Activated CD4-positive, alpha-beta T cell treated with anti-CD3 and anti-CD28 coated beads for 4 hours (primary cell): Measurements from ENCODE around the gene SNRPF.
"Not testable (repeated sequence)": the region's sequence is repeated elsewhere in the genome, so short reads cannot be mapped to it uniquely, and the experiment has no call there.

Source experiments
- DNase-seq, 2 donors: peaks; one replicate each; pipeline ENCODE4 v3.0.0-alpha.2; 2020

The SNRPF gene

DNA sequence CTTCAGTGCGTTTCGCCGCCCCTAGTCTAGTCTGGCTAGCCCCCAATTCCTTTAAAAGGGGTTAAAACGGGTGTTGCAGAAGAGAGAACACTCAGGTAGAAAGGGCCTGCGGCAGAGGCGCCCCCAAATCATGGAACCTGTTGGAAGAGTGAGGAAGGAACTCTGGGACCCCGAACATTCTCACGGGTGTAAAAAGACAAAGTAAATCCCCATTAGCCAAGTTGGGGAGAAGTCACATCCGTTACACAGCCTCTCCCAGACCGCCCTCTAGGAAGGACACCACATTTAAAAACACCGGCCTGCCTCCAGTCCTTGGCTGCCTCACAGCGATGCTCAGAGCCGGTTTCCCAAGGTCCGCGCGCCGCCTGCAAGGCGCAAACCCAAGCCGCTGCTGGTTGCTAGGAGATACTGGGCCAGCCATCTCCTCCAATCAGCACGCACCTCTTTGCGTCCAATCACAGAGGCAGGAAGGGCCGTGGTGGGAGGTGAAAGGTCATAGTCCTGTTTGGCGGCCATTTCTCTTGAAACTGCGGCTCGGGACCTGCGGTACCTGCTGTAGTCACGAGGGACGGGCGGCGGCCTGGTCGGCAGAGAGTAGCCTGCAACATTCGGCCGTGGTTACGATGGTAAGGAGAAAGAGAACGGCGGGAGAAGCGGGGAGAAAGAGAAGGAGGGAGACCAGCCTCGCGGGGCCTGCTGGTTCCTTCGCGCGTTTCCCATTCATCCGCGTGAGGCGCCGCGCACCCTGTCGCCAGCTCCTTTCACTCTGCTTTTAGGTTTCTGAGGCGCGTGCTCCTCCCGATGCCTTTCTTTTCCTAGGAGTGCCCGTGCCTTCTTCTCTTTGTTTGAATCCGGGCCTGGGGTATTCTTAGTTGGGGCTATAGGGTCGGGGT lies at the start of gene SNRPF:
Gene SNRPF, plus strand, starts transcription at position 502 of the 893 bp plus-strand sequence. Its CDS starts 122 bp downstream, at position 624.
- peak; percentile 89 to 93 for DNase-seq

- DNase-seq = no peak
These were observed 49.6 kb upstream of the SNRPF start for GRCh38 chr12:95809000-95809680.

- no peak for DNase-seq
These were observed 48.3 kb upstream of the SNRPF start for GRCh38 chr12:95810411-95810810.

- DNase-seq = not testable (repeated sequence)
These were observed 46.6 kb upstream of the SNRPF start for GRCh38 chr12:95812155-95812554.

- no peak for DNase-seq
These were observed 43.0 kb upstream of the SNRPF start for GRCh38 chr12:95815632-95816212.

GRCh38 chr12:95820096-95820703 lies 38.6 kb upstream of the SNRPF start:
- no peak for DNase-seq

- no peak for DNase-seq
These were observed 29.4 kb upstream of the SNRPF start for GRCh38 chr12:95829395-95829794.

DNA sequence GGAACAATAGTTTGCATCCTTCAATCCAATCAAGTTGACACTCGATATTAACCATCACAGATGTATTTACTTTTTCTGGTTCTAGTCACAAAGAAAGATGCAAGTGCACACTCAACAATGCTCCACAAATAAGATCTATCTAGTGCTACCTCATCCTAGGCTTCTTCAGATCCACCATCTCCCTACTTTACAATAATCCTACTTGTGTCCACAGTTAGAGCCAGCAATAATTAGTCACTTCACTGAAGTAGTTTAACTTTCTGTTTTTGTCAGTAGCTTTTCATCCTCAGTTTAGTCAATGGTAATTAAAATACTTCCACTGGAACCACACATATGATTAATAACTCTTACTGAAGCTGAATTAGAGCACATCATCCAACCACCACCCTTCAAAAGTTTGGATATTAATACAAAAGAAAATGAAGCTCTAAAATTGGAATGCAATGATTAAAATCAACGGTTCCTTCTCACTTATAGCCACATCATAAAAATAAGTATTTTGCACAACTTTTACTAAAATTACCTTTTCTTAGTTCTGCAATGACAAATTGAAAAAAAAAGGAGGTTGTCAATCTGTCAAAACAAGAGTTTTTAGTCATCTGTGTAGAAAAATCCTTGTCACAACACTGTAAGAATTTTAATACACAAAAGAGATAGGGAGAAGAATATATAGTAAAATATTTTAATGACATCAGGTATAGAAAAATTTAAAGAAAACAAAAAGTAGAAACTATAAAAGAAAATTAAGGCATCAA lies 28.2 kb upstream of the SNRPF start:
- no peak for DNase-seq

DNA sequence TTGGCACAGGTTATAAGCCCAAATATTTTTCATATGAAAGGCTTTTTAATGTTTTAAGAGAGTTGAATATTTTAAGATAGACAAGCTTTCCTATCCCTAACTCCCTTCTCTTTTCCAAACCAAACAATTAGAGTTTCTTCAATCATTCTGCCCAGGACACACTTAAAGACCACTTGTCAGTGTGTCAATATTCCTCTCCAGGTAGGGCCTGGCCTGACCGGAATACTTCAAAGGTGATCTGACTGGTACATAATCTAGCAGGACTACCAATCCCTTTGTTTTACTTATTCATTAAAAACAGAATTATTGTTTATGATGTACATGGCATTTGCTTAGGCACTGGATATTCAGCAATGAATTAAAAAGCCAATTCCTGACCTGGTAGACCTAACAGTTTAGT lies 24.2 kb upstream of the SNRPF start:
- no peak for DNase-seq

DNA sequence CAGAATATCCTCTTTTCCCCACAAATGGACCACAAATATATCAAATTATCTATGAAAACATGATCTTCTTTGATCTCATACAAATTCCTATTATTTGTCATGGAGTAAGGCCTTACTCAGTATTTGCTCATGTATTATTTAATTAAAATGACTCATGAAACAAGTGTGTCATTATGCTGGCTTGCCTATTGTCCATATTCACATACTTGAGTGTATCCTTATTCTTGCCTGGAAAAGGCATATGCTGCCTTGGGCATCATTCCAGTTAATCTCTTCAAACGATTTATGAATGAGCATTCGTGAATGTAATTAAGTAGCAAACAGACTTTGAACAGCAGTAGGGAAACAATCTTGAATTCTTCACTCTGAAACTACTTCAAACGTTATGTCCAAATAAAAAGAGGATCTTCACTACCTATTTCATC lies 22.6 kb upstream of the SNRPF start:
- DNase-seq = no peak

DNA sequence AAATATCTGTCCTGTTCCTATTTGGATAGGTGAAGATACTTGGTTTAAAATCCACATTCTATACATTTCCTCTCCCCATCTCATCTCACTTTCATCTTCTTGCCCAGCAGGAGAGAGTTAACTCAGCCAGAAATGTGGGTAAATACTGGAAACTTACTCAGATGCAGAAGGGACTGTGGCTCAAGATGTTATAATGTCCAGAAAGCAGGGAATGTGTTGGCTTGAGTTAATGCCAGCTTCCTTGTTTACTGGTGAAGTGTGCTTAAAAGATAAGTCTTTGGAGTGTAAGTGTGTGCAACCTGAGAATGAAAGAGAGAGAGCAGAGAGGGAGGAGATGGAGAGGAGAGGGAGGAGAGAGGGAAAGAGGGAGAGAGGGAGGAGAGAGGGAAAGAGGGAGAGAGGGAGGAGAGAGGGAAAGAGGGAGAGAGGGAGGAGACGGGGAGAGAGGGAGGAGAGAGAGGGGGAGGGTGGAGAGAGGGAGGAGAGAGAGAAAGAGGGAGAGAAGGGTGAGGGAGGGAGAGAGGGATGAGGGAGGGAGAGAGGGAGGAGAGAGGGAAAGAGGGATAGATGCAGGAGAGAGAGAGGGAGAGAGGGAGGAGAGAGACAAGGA lies 22.0 kb upstream of the SNRPF start:
- DNase-seq = no peak

GRCh38 chr12:95837240-95838038 lies 21.3 kb upstream of the SNRPF start:
- DNase-seq = no peak

DNA sequence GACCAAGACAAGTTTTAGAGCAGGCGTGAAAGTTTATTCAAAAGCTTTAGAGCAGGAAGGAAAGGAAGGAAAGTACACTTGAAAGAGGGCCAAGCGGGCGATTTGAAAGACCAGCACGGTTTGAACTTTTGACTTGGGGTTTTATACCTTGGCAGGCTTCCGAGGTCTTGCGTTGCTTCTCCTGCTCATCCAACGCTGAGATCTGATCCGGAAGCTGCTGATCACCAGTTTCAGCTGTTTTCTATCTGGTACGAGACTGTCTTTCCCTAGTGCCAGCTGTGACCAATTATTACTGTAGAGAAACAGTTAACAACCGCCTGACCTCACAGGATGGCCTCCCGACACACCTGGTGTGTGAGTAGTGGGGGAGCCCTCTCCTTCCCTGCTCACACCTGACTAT lies 20.6 kb upstream of the SNRPF start:
- no peak for DNase-seq

- DNase-seq = not testable (repeated sequence)
These were observed 16.3 kb upstream of the SNRPF start for GRCh38 chr12:95842426-95842825.

- DNase-seq = no peak
These were observed 10.0 kb upstream of the SNRPF start for GRCh38 chr12:95848575-95849388.

GRCh38 chr12:95851606-95852005 lies 7.1 kb upstream of the SNRPF start:
- DNase-seq = no peak

GRCh38 chr12:95852133-95852532 lies 6.6 kb upstream of the SNRPF start:
- DNase-seq = no peak

DNA sequence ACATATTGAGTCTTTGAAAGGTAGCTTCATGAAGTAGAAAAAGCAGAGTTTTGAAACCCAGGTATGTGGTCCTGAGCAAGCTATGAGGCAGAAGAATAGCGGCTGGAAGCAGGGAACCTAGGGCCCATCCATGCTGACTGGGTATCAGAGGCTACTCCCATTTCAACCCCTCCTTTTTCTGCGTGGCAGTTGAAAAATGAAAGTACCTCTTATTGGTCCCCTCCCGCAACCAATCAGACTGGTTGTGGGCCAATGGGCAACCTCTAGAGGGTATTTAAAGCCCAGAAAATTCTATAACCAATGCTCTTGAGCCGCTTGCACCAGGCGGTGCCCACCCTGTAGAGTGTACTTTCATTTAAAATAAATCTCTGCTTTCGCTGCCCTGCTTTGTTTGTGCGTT lies 1.6 kb upstream of the SNRPF start:
- DNase-seq = no peak

DNA sequence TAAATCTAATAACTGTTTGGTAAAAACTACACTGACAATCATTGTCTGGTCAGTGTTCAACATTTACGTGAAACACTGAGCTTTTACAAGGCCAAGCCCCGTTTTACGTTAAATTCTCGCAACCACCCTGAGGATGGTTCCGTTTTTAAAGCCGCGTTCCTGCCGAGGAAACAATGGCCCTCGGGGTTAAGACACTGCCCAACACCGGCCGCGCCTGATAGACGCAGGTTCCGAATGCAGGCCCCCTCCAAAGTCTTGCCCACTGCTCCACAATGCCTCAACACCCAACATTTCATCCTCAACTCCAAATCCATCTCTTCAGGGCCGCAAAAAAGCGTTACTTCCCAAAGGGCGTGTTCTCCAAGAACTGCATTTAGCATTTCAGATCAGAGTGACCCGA lies 953 bp upstream of the SNRPF start:
- no peak for DNase-seq

GRCh38 chr12:95859344-95859816 lies 628 bp downstream of the SNRPF start:
- DNase-seq = peak in 1 of 2 donors; percentile 10
